SK-N-SH (cell line): Measurements from ENCODE around the gene FAM184A. TPM values are rescaled to one million over a fixed set of nuclear protein-coding genes. Genes with fewer than 3 reads are reported as not detected.

Experiments used
- CTCF ChIA-PET: fragments of 300-600, 350-600 bp; formaldehyde crosslinking; extraction: SDS; loops from one replicate; lab custom pipeline; 2021; lab: Yijun Ruan, JAX
- POLR2A ChIA-PET: fragments of 350-600 bp; sonication (Branson Sonifier 250); formaldehyde crosslinking; extraction: SDS; loops from one replicate; lab custom pipeline; 2020; ENCODE audit warnings: antibody characterized with exemption, inconsistent platforms; lab: Yijun Ruan, JAX
- DNase-seq: peaks from one replicate; pipeline ENCODE4 v3.0.0; 2012
- H2AFZ ChIP-seq: fragments of 200-600 bp; sonication (generic); 2 replicates; pipeline ENCODE4 v1.8.1; 2016; ENCODE audit warnings: antibody characterized with exemption, mild to moderate bottlenecking, low read depth
- H3F3A ChIP-seq: fragments of 200-600 bp; sonication (generic); replicated peaks from 2 replicates; pipeline ENCODE3; 2016; ENCODE audit warnings: antibody characterized with exemption, mild to moderate bottlenecking; ENCODE audit not compliant: insufficient read depth
- H3K27ac ChIP-seq, 2 experiments: fragments of 200-500 bp in 1 of 2; fragments of 200-600 bp in 1 of 2; sonication (Bioruptor generic) in 1 of 2; sonication (generic), shearing (Covaris generic) in 1 of 2; 2 replicates each; pipeline versions ENCODE4 v1.5.1 to v1.6.1; 2014 to 2016; ENCODE audit warnings: low read depth in 2 of 2, inconsistent platforms in 1 of 2, low read length in 1 of 2, mild to moderate bottlenecking in 1 of 2, mixed read lengths in 1 of 2
- H3K27me3 ChIP-seq: fragments of 200-600 bp; sonication (generic), shearing (Covaris generic); 2 replicates; pipeline ENCODE4 v1.6.1; 2016; ENCODE audit warnings: mixed run types; ENCODE audit not compliant: insufficient read depth
- H3K36me3 ChIP-seq, 2 experiments: fragments of 200-500 bp in 1 of 2; fragments of 200-600 bp in 1 of 2; sonication (Bioruptor generic) in 1 of 2; sonication (generic) in 1 of 2; replicated peaks in 1 of 2; 2 replicates each; pipeline versions ENCODE3 to v1.5.1; 2014 to 2016; ENCODE audit warnings: low read length in 1 of 2, mild to moderate bottlenecking in 1 of 2; ENCODE audit not compliant: insufficient read depth in 2 of 2, control insufficient read depth in 1 of 2
- H3K4me1 ChIP-seq, 2 experiments: fragments of 200-500 bp in 1 of 2; fragments of 200-600 bp in 1 of 2; sonication (Bioruptor generic) in 1 of 2; sonication (generic), shearing (Covaris generic) in 1 of 2; 2 replicates each; pipeline versions ENCODE4 v1.5.1 to v1.6.1; 2014 to 2016; ENCODE audit warnings: low read depth in 1 of 2, low read length in 1 of 2, mixed run types in 1 of 2; ENCODE audit not compliant: insufficient read depth in 2 of 2, control insufficient read depth in 1 of 2
- H3K4me2 ChIP-seq: fragments of 200-600 bp; sonication (generic), shearing (Covaris generic); 2 replicates; pipeline ENCODE4 v1.6.1; 2017; ENCODE audit warnings: mixed run types
- H3K4me3 ChIP-seq, 2 experiments: fragments of 200-500 bp in 1 of 2; fragments of 200-600 bp in 1 of 2; sonication (Bioruptor generic) in 1 of 2; sonication (generic), shearing (Covaris generic) in 1 of 2; 2 replicates each; pipeline versions ENCODE4 v1.5.1 to v1.8.1; 2014 to 2016; ENCODE audit warnings: low read depth in 2 of 2, inconsistent platforms in 1 of 2, low read length in 1 of 2, mild to moderate bottlenecking in 1 of 2, mixed read lengths in 1 of 2, moderate library complexity in 1 of 2
- H3K79me2 ChIP-seq: fragments of 200-600 bp; sonication (generic); 2 replicates; pipeline ENCODE4 v1.8.1; 2017; ENCODE audit warnings: mild to moderate bottlenecking; ENCODE audit not compliant: insufficient read depth
- H3K9ac ChIP-seq: fragments of 200-600 bp; sonication (generic); 2 replicates; pipeline ENCODE4 v1.6.1; 2017; ENCODE audit warnings: mixed run types
- H3K9me2 ChIP-seq: fragments of 200-600 bp; sonication (generic); 2 replicates; pipeline ENCODE4 v1.6.1; 2017; ENCODE audit warnings: mixed run types
- H3K9me3 ChIP-seq: fragments of 200-600 bp; sonication (generic); 2 replicates; pipeline ENCODE4 v1.6.1; 2017; ENCODE audit warnings: mixed run types, mild to moderate bottlenecking, moderate library complexity
- H4K20me1 ChIP-seq: fragments of 200-600 bp; sonication (generic); 2 replicates; pipeline ENCODE4 v1.6.1; 2017; ENCODE audit warnings: mild to moderate bottlenecking, mixed run types; ENCODE audit not compliant: insufficient read depth
- CTCF ChIP-seq: fragments of 200-600 bp; sonication (generic); IDR thresholded peaks from 2 replicates; pipeline ENCODE4 v1.6.1; 2017; ENCODE audit warnings: antibody characterized with exemption, mild to moderate bottlenecking, moderate library complexity
- FOXM1 ChIP-seq: IDR thresholded peaks from 2 replicates; pipeline ENCODE4 v1.4.0; 2012; ENCODE audit warnings: low read depth, mild to moderate bottlenecking
- JUND ChIP-seq: IDR thresholded peaks from 2 replicates; pipeline ENCODE4 v1.4.0; 2012
- NRF1 ChIP-seq: IDR thresholded peaks from 2 replicates; pipeline ENCODE4 v1.6.1; 2012; ENCODE audit warnings: low read depth, mild to moderate bottlenecking, low read length
- RAD21 ChIP-seq: IDR thresholded peaks from 2 replicates; pipeline ENCODE4 v1.6.1; 2012; ENCODE audit warnings: mild to moderate bottlenecking, low read length
- RCOR1 ChIP-seq: fragments of 150-350 bp; IDR thresholded peaks from 2 replicates; pipeline ENCODE4 v1.6.1; 2017; ENCODE audit warnings: antibody characterized with exemption, low read length
- REST ChIP-seq: IDR thresholded peaks from 2 replicates; pipeline ENCODE4 v1.6.1; 2012; ENCODE audit warnings: mild to moderate bottlenecking, low read depth, low read length, moderate library complexity
- TAF1 ChIP-seq: IDR thresholded peaks from 2 replicates; pipeline ENCODE4 v1.6.1; 2012; ENCODE audit warnings: low read depth, mild to moderate bottlenecking, low read length, moderate library complexity, borderline replicate concordance
- ZBTB33 ChIP-seq: IDR thresholded peaks from 2 replicates; pipeline ENCODE4 v1.4.0; 2012; ENCODE audit warnings: low read depth, borderline replicate concordance
- WGBS: methylation state at CpG from one replicate; pipeline ENCODE4 v1.1.6; 2017; ENCODE audit warnings: low lambda C conversion rate; 5-methylcytosine and 5-hydroxymethylcytosine counted together
- polyA plus RNA-seq, 3 experiments: library from polyadenylated mRNA; depleted of rRNA; stranded (reverse); fragments of >200 nt; gene quantifications; 2 replicates each; pipeline ENCODE4 v1.2.3, GENCODE V29; 2012

Gene FAM184A
- polyA plus RNA-seq, 1 of the 3 experiments (the other 2 are of a cell fraction): 0.38 TPM

- no peak for TF ChIP-seq ZBTB33
- TF ChIP-seq, all 33 proteins: peak for 0
These were observed 163.9 kb downstream of the FAM184A start (continued) for GRCh38 chr6:118914598-118914997.

- Histone ChIP-seq H3K79me2 (no peaks in the 10 kb centered on the region), H3K4me2 (no peak overlapping the region), H3K27ac (no peak overlapping the region), H3K9ac (no peak overlapping the region), H3F3A (no peaks in the 10 kb centered on the region), H3K9me2 (no peaks in the 10 kb centered on the region), H3K9me3 (no peaks in the 10 kb centered on the region), H2AFZ (no peak overlapping the region), H4K20me1 (no peaks in the 10 kb centered on the region), H3K4me1 (peaks cover 0 to 5% of the 10 kb centered on the region in 2 experiments; a peak in 1 of 4 replicates), H3K27me3 (no peaks in the 10 kb centered on the region), H3K36me3 (peaks cover 65 to 68% of the 10 kb centered on the region in 2 experiments), H3K4me3 (no peak overlapping the region)
- ChIA-PET CTCF (interaction anchor here (1.4 kb wide), 1 partner anchor 198 kb away, joined by 3 read pairs; no protein-coding TSS in a partner anchor), POLR2A (no interaction called here)
- no peak for DNase-seq
- WGBS: 90% methylated on average over 2 of the region's 2 CpGs
- no peak for TF ChIP-seq CTCF
- TF ChIP-seq TAF1: no peak
- TF ChIP-seq NRF1: no peak
- TF ChIP-seq JUND: no peak
- TF ChIP-seq RAD21: no peak
- no peak for TF ChIP-seq REST
- TF ChIP-seq FOXM1: no peak
- no peak for TF ChIP-seq RCOR1
These were observed 165.3 kb downstream of the FAM184A start for GRCh38 chr6:118913161-118913560.
